Stomach (tissue), 4 donors: ENCODE results near the gene FBLL1.

Experiments used
- CTCF ChIP-seq, 7 experiments: fragments of 450-650 bp in 4 of 7; fragments of 200-600 bp in 3 of 7; sonication (generic) in 3 of 7; IDR thresholded peaks; one replicate each; pipeline ENCODE4 v1.5.1; 2016 to 2019; ENCODE audit warnings: antibody characterized with exemption in 7 of 7, control low read depth in 2 of 7, mild to moderate bottlenecking in 1 of 7
- POLR2A ChIP-seq, 4 donors: fragments of 450-650 bp; IDR thresholded peaks; one replicate each; pipeline ENCODE4 v1.6.1; 2016; ENCODE audit warnings: antibody characterized with exemption in 4 of 4, control low read depth in 2 of 4, mild to moderate bottlenecking in 1 of 4, moderate library complexity in 1 of 4
- POLR2AphosphoS5 ChIP-seq, 3 donors: sonication (generic); formaldehyde crosslinking; IDR thresholded peaks; one replicate each; pipeline ENCODE4 v1.6.1; 2016; ENCODE audit warnings: antibody characterized with exemption in 3 of 3

GRCh38 chr5:168481330-168481788 is 47.7 kb upstream of the FBLL1 start:
- TF ChIP-seq POLR2AphosphoS5 (IDR thresholded peaks at IDR 0.05): no peak
- no peak for TF ChIP-seq POLR2A (IDR thresholded peaks at IDR 0.05)
- no peak for TF ChIP-seq CTCF (IDR thresholded peaks at IDR 0.05)
